ENCODE results near the gene CD209. TPM values are rescaled to one million over a fixed set of nuclear protein-coding genes. Genes with fewer than 3 reads are reported as not detected.

Gene CD209
- total and polyA plus RNA-seq, 9 of the 15 experiments (the other 6 are each of a cell fraction or from before 2014, with no cell fraction given): 0.01 TPM; not detected in 8

DNA sequence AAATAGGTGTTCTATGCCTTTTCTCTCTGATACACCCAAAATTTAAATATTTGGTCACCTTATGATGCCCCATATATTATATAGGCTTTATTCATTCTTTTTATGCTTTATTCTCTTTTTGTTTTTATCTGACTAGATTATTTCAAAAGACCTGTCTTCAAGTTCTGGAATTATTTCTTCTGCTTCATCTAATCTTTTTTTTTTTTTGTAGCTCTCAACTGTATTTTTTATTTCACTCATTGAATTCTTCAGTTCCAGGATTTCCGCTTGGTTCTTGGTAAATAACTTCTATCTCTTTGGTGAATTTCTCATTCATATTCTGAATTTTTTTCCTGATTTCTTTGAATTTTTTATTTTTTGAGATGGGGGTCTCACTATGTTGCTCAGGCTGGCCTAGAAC, 11.8 kb upstream of the CD209 start (continued):
- TF ChIP-seq RREB1 (CRISPR knock-in tag; IDR thresholded peaks at IDR 0.05): no peak
- TF ChIP-seq, protein P1, sequence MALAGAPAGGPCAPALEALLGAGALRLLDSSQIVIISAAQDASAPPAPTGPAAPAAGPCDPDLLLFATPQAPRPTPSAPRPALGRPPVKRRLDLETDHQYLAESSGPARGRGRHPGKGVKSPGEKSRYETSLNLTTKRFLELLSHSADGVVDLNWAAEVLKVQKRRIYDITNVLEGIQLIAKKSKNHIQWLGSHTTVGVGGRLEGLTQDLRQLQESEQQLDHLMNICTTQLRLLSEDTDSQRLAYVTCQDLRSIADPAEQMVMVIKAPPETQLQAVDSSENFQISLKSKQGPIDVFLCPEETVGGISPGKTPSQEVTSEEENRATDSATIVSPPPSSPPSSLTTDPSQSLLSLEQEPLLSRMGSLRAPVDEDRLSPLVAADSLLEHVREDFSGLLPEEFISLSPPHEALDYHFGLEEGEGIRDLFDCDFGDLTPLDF (CRISPR knock-in tag; IDR thresholded peaks at IDR 0.05): no peak
- TF ChIP-seq ZNF449 (CRISPR knock-in tag; IDR thresholded peaks at IDR 0.05): no peak
- no peak for TF ChIP-seq DIDO1 (tag; IDR thresholded peaks at IDR 0.05; ENCODE audit: low read depth)
- no peak for TF ChIP-seq PHB2 (IDR thresholded peaks at IDR 0.05; ENCODE audit: low read depth)
- no peak for TF ChIP-seq U2AF2 (optimal IDR thresholded peaks at IDR 0.05; ENCODE audit: low read depth, low read length)
- TF ChIP-seq TAF1 (IDR thresholded peaks at IDR 0.05; ENCODE audit: control insufficient read depth, extremely low read depth, insufficient read depth, low read length, severe bottlenecking): no peak
- TF ChIP-seq KLF16 (IDR thresholded peaks at IDR 0.05): no peak
- no peak for TF ChIP-seq TAL1 (IDR thresholded peaks at IDR 0.05)
- TF ChIP-seq HMG20B (CRISPR knock-in tag; IDR thresholded peaks at IDR 0.05): no peak
- TF ChIP-seq TAF15 (IDR thresholded peaks at IDR 0.05; ENCODE audit: low read depth, low read length): no peak
- TF ChIP-seq FOXJ2 (tag; IDR thresholded peaks at IDR 0.05): no peak
- TF ChIP-seq ZNF146 (CRISPR knock-in tag; IDR thresholded peaks at IDR 0.05; ENCODE audit: unreplicated experiment): no peak
- no peak for TF ChIP-seq ZNF57 (CRISPR knock-in tag; IDR thresholded peaks at IDR 0.05)
- TF ChIP-seq ILK (tag; IDR thresholded peaks at IDR 0.05; ENCODE audit: borderline replicate concordance, low read depth): no peak
- TF ChIP-seq TRIM24 (IDR thresholded peaks at IDR 0.05): peak in 1 of 2 experiments; percentile 61; a peak in 2 of 4 replicates

All from K562 (cell line).